Heart right ventricle (tissue), 16 donors: ENCODE measurements around the gene RNF144A. TPM values are rescaled to one million over a fixed set of nuclear protein-coding genes. Genes with fewer than 3 reads are reported as not detected.

Source experiments
- ATAC-seq, 8 donors: fragments of 200-7000 bp; cut with Tn5 transposase; one replicate each; pipeline ENCODE4 v1.9.1; 2020; ENCODE audit warnings: mild to moderate bottlenecking in 8 of 8, moderate library complexity in 8 of 8, moderate number of reproducible peaks in 1 of 8
- DNase-seq, 2 donors: peaks; one replicate each; pipeline ENCODE4 v3.0.0-alpha.2; 2020
- H3K27ac ChIP-seq, 10 donors: fragments of 200-600 bp; sonication (generic) in 2 of 10; one replicate each; pipeline versions ENCODE4 v1.5.0 to v1.8.0; 2020 to 2022; ENCODE audit warnings: mild to moderate bottlenecking in 3 of 10
- H3K27me3 ChIP-seq, 7 donors: fragments of 200-600 bp; one replicate each; pipeline ENCODE4 v1.8.0; 2021 to 2022; ENCODE audit warnings: mild to moderate bottlenecking in 2 of 7
- H3K36me3 ChIP-seq, 9 donors: fragments of 200-600 bp; sonication (generic) in 1 of 9; one replicate each; pipeline versions ENCODE4 v1.5.0 to v1.8.0; 2020 to 2022; ENCODE audit warnings: mild to moderate bottlenecking in 2 of 9
- H3K4me1 ChIP-seq, 9 donors: fragments of 200-600 bp; sonication (generic) in 1 of 9; one replicate each; pipeline versions ENCODE4 v1.5.0 to v1.8.0; 2020 to 2022; ENCODE audit warnings: mild to moderate bottlenecking in 4 of 9
- H3K4me3 ChIP-seq, 10 donors: fragments of 200-600 bp; sonication (generic) in 2 of 10; one replicate each; pipeline versions ENCODE4 v1.5.0 to v1.8.0; 2020 to 2022; ENCODE audit warnings: mild to moderate bottlenecking in 7 of 10, moderate library complexity in 2 of 10
- H3K9me3 ChIP-seq, 11 donors: fragments of 200-600 bp in 10 of 11; sonication (generic) in 2 of 11; one replicate each; pipeline versions ENCODE4 v1.5.0 to v1.8.0; 2013 to 2022; ENCODE audit warnings: mild to moderate bottlenecking in 2 of 11, control low read depth in 1 of 11, moderate library complexity in 1 of 11
- CTCF ChIP-seq, 9 donors: fragments of 200-600 bp; sonication (generic) in 2 of 9; IDR thresholded peaks; one replicate each; pipeline versions ENCODE4 v1.5.0 to v1.8.0; 2021 to 2022; ENCODE audit warnings: antibody characterized with exemption in 9 of 9, mild to moderate bottlenecking in 5 of 9, moderate library complexity in 1 of 9
- WGBS, 2 donors: extraction: QIAGEN DNeasy Blood & Tissue Kit; methylation state at CpG; one replicate each; pipeline ENCODE4 v1.1.7; 2013; ENCODE audit warnings: inconsistent platforms in 1 of 2; 5-methylcytosine and 5-hydroxymethylcytosine counted together
- intact Hi-C, 10 donors: fragments of 100-400 bp; cut with DNase I; formaldehyde crosslinking; loops; one replicate each; pipeline versions ENCODE4 v1.11.1 to v1.14.2; 2022
- polyA plus RNA-seq, 2 donors: library from polyadenylated mRNA; stranded (reverse); fragments of 200-250 nt; gene quantifications; one replicate each; pipeline ENCODE4 v1.2.3, GENCODE V29; 2013
- total RNA-seq, 10 donors: library from RNA; stranded (reverse); fragmentation: NEBNext Ultra II Directional in 3 of 10; extraction: Animal tissue kit (Norgen Biotek cat#: 25700) in 3 of 10; gene quantifications; one replicate each; pipeline versions ENCODE4 v1.2.1 to v1.2.4, GENCODE V29; 2021 to 2023
- donor health status: Arrhythmogenic right ventricular cardiomyopathy.
- donor health status: ischemic (EF 13 %, LVEDD 7.1; RV severe dilation, severe dysfunction).
- donor health status: healthy with polysubstance abuse.
- donor health status: DM: no; HTN: yes; CAD: no.
- donor health status: DM: no; HTN: no; CAD: no.
- donor health status: ischemic (EF 25% LVEDD 6.9; RV normal size, moderate dysfunction).
- donor health status: ischemic (EF 25% LVEDD 5.7; RV mildly dilated, moderate dysfunction).
- donor health status: healthy.
- donor health status: DM: yes; HTN: yes; CAD: no.
- donor health status: Ischemic cardiomyopathy.
- donor health status: ischemic (EF 35%, LVEDD 5.7; RV mildly dilated, moderate dysfunction).
- donor health status: nonischemic (EF 11% LVEDD 7.7; RV severe dilation, severe dysfunction).
- donor health status: DM: yes; HTN: yes; CAD: no.
- donor health status: PGD.
- donor health status: ischemic (EF 29% LVEDD 5.4; RV normal size, mild dysfunction).
- donor health status: nonischemic (EF 23%, LVEDD 6.1; RV moderate dilation, normal function).

RNF144A gene
- total and polyA plus RNA-seq, 12 donors = 3.6 to 19.7 (median 11.6) TPM

GRCh38 chr2:7047661-7048060 is 130.4 kb downstream of the RNF144A start:
- Histone ChIP-seq H3K27ac (no peak overlapping the region), H3K9me3 (no peaks in the 10 kb centered on the region), H3K4me1 (peaks cover 0 to 14% (median 8%) of the 10 kb centered on the region in 9 donors), H3K36me3 (peaks cover 0 to 10% (median 0%) of the 10 kb centered on the region in 9 donors), H3K4me3 (no peak overlapping the region), H3K27me3 (no peaks in the 10 kb centered on the region)
- no peak for DNase-seq
- ATAC-seq = no peak
- WGBS, 2 donors = 43 to 49% methylated on average over 3 of the region's 3 CpGs
- no peak for TF ChIP-seq CTCF (IDR thresholded peaks at IDR 0.05)
- intact Hi-C loops = loop anchor here in 1 of 10 donors (5.0 kb wide), 1 partner anchor 130 kb away; the partner anchor contains the start of gene RNF144A

- H3K27me3 ChIP-seq = no peaks in the 10 kb centered on the region
- TF ChIP-seq CTCF (IDR thresholded peaks at IDR 0.05) = no peak
- intact Hi-C loops = loop anchor here in 1 of 10 donors (5.0 kb wide), 1 partner anchor 132 kb away; the partner anchor contains the start of gene RNF144A
- peaks cover 0 to 8% (median 0%) of the 10 kb centered on the region in 9 donors for H3K36me3 ChIP-seq
- WGBS, 2 donors = 80 to 84% methylated on average over 4 of the region's 4 CpGs
- H3K9me3 ChIP-seq = no peaks in the 10 kb centered on the region
- H3K27ac ChIP-seq = no peak overlapping the region
- DNase-seq (no peak), ATAC-seq (no peak)
- peaks cover 0 to 11% (median 5%) of the 10 kb centered on the region in 9 donors for H3K4me1 ChIP-seq
- H3K4me3 ChIP-seq = no peak overlapping the region
Observed at GRCh38 chr2:7048762-7049294, 131.6 kb downstream of the RNF144A start.

- H3K4me1 ChIP-seq = peaks cover 0 to 10% (median 0%) of the 10 kb centered on the region in 9 donors
- no peak overlapping the region for H3K27ac ChIP-seq
- no peak for ATAC-seq
- TF ChIP-seq CTCF (IDR thresholded peaks at IDR 0.05) = no peak
- H3K9me3 ChIP-seq = no peaks in the 10 kb centered on the region
- H3K36me3 ChIP-seq = no peaks in the 10 kb centered on the region
- WGBS, 2 donors = 76 to 78% methylated on average over 3 of the region's 3 CpGs
- no peak for DNase-seq
- no peaks in the 10 kb centered on the region for H3K27me3 ChIP-seq
- intact Hi-C loops = no loop called here
- no peak overlapping the region for H3K4me3 ChIP-seq
Observed at GRCh38 chr2:7052404-7052803, 135.2 kb downstream of the RNF144A start.

- ATAC-seq (peak in 5 of 8 donors; percentile 37 to 76 (median 45)), DNase-seq (no peak)
- Histone ChIP-seq H3K27me3 (no peaks in the 10 kb centered on the region), H3K9me3 (no peaks in the 10 kb centered on the region), H3K36me3 (no peaks in the 10 kb centered on the region), H3K4me3 (no peak overlapping the region), H3K4me1 (peaks cover 0 to 22% (median 0%) of the 10 kb centered on the region in 9 donors), H3K27ac (no peak overlapping the region)
- no peak for TF ChIP-seq CTCF (IDR thresholded peaks at IDR 0.05)
- intact Hi-C loops = no loop called here
- WGBS, 2 donors = 71 to 74% methylated on average over 6 of the region's 6 CpGs
Observed at GRCh38 chr2:7053650-7054265, 136.5 kb downstream of the RNF144A start.
